HG03558 (cell line): ENCODE measurements around the gene MARK4.
"Not testable (repeated sequence)": the region's sequence is repeated elsewhere in the genome, so short reads cannot be mapped to it uniquely, and the experiment has no call there.

Experiments used
- ATAC-seq: cut with Tn5 transposase; IDR thresholded peaks from one replicate; pipeline ENCODE4 v1.9.1; 2021; ENCODE audit warnings: moderate number of reproducible peaks; ENCODE audit not compliant: unreplicated experiment; ENCODE audit errors: extremely low read depth

The MARK4 gene

GRCh38 chr19:45250832-45251451 is at the start of gene MARK4:
Gene MARK4, plus strand, starts transcription at chr19:45251271. Its CDS starts 318 bp downstream, at chr19:45251589.
- no peak for ATAC-seq

- no peak for ATAC-seq
These were observed 48.4 kb upstream of the MARK4 start for GRCh38 chr19:45202637-45203036.

GRCh38 chr19:45205810-45206209 is 45.3 kb upstream of the MARK4 start:
- ATAC-seq, result no peak

- no peak for ATAC-seq
These were observed 44.7 kb upstream of the MARK4 start for GRCh38 chr19:45206328-45206727.

GRCh38 chr19:45211751-45212381 is 39.2 kb upstream of the MARK4 start:
- no peak for ATAC-seq

- ATAC-seq, result no peak
These were observed 38.0 kb upstream of the MARK4 start for GRCh38 chr19:45213031-45213430.

GRCh38 chr19:45215391-45216191 is 35.5 kb upstream of the MARK4 start:
- no peak for ATAC-seq

GRCh38 chr19:45216667-45217066 is 34.4 kb upstream of the MARK4 start:
- no peak for ATAC-seq

GRCh38 chr19:45217193-45217956 is 33.7 kb upstream of the MARK4 start:
- ATAC-seq, result no peak

- ATAC-seq, result no peak
These were observed 33.1 kb upstream of the MARK4 start for GRCh38 chr19:45217957-45218334.

GRCh38 chr19:45218426-45218825 is 32.6 kb upstream of the MARK4 start:
- ATAC-seq, result no peak

GRCh38 chr19:45218911-45219743 is 31.9 kb upstream of the MARK4 start:
- no peak for ATAC-seq

GRCh38 chr19:45222724-45223123 is 28.3 kb upstream of the MARK4 start:
- ATAC-seq, result no peak

- ATAC-seq, result no peak
These were observed 27.2 kb upstream of the MARK4 start for GRCh38 chr19:45223879-45224278.

- ATAC-seq, result no peak
These were observed 26.4 kb upstream of the MARK4 start for GRCh38 chr19:45224645-45225044.

GRCh38 chr19:45229056-45229455 is 22.0 kb upstream of the MARK4 start:
- ATAC-seq, result not testable (repeated sequence)

- ATAC-seq, result no peak
These were observed 19.2 kb upstream of the MARK4 start for GRCh38 chr19:45231891-45232290.

- ATAC-seq, result no peak
These were observed 16.8 kb upstream of the MARK4 start for GRCh38 chr19:45234089-45234869.

- ATAC-seq, result no peak
These were observed 15.6 kb upstream of the MARK4 start for GRCh38 chr19:45235485-45235884.
